Common myeloid progenitor, CD34-positive (primary cell): ENCODE measurements around the gene NELL1.

Source experiments
- CTCF ChIA-PET: fragments of 350-600 bp; sonication (Branson Sonifier 250); formaldehyde crosslinking; loops from one replicate; lab custom pipeline; 2021; ENCODE audit warnings: antibody characterized with exemption; lab: Charles Lee
- POLR2A ChIA-PET: fragments of 350-600 bp; sonication (Branson Sonifier 250); formaldehyde crosslinking; loops from one replicate; lab custom pipeline; 2021; ENCODE audit warnings: antibody characterized with exemption; lab: Charles Lee
- DNase-seq, 3 donors: peaks; one replicate each; pipeline versions ENCODE4 v3.0.0 to v3.0.0-alpha.2; 2013
- H3K27ac ChIP-seq, 2 experiments: 1 replicate in 1 of 2; 2 replicates in 1 of 2; pipeline ENCODE4 v1.7.0; 2013; ENCODE audit warnings: inconsistent platforms in 2 of 2, low read length in 2 of 2, mild to moderate bottlenecking in 2 of 2, low read depth in 1 of 2, moderate library complexity in 1 of 2; ENCODE audit not compliant: severe bottlenecking in 2 of 2, insufficient read depth in 1 of 2, poor library complexity in 1 of 2
- H3K27me3 ChIP-seq, 5 experiments: replicated peaks in 2 of 5; 1 replicate in 3 of 5; 2 replicates in 2 of 5; pipeline versions ENCODE4 v1.6.1 to v1.7.0; 2013; ENCODE audit warnings: low read length in 4 of 5, mild to moderate bottlenecking in 2 of 5, moderate library complexity in 2 of 5, inconsistent platforms in 1 of 5; ENCODE audit not compliant: insufficient read depth in 5 of 5, control insufficient read depth in 4 of 5
- H3K36me3 ChIP-seq, 4 experiments: 1 replicate in 2 of 4; 2 replicates in 2 of 4; pipeline versions ENCODE4 v1.6.1 to v1.7.0; 2013; ENCODE audit warnings: low read length in 3 of 4, control low read depth in 1 of 4, mild to moderate bottlenecking in 1 of 4; ENCODE audit not compliant: control insufficient read depth in 4 of 4, insufficient read depth in 4 of 4
- H3K4me1 ChIP-seq, 4 experiments: 1 replicate in 3 of 4; 2 replicates in 1 of 4; pipeline versions ENCODE4 v1.6.1 to v1.7.1; 2013; ENCODE audit warnings: low read length in 3 of 4, mild to moderate bottlenecking in 3 of 4, control low read depth in 1 of 4, inconsistent platforms in 1 of 4, moderate library complexity in 1 of 4; ENCODE audit not compliant: control insufficient read depth in 4 of 4, insufficient read depth in 4 of 4; ENCODE audit errors: control extremely low read depth in 1 of 4
- H3K4me3 ChIP-seq, 7 experiments: 1 replicate in 4 of 7; 2 replicates in 3 of 7; pipeline versions ENCODE4 v1.5.1 to v1.7.0; 2013; ENCODE audit warnings: mild to moderate bottlenecking in 7 of 7, low read length in 6 of 7, moderate library complexity in 6 of 7, inconsistent platforms in 2 of 7, low read depth in 2 of 7, control low read depth in 1 of 7; ENCODE audit not compliant: insufficient read depth in 4 of 7, control insufficient read depth in 1 of 7; ENCODE audit errors: extremely low read depth in 1 of 7
- H3K9me3 ChIP-seq, 5 experiments: 1 replicate in 4 of 5; 2 replicates in 1 of 5; pipeline versions ENCODE4 v1.6.1 to v1.7.1; 2013; ENCODE audit warnings: low read length in 4 of 5, mild to moderate bottlenecking in 2 of 5, inconsistent platforms in 1 of 5, low read depth in 1 of 5, moderate library complexity in 1 of 5; ENCODE audit not compliant: control insufficient read depth in 4 of 5, insufficient read depth in 2 of 5; ENCODE audit errors: control extremely low read depth in 1 of 5
- WGBS: methylation state at CpG from one replicate; pipeline ENCODE4 v1.1.5; 2013; ENCODE audit not compliant: insufficient coverage; 5-methylcytosine and 5-hydroxymethylcytosine counted together

Gene NELL1

GRCh38 chr11:21411104-21411503 is 741.7 kb downstream of the NELL1 start:
- no peak overlapping the region for H3K27ac ChIP-seq
- H3K4me1 ChIP-seq, result peaks cover 5 to 27% (median 8%) of the 10 kb centered on the region in 4 experiments
- ChIA-PET CTCF (no interaction called here), POLR2A (no interaction called here)
- no peak overlapping the region for H3K4me3 ChIP-seq
- H3K36me3 ChIP-seq, result no peaks in the 10 kb centered on the region
- peak in 2 of 3 donors; percentile 72 to 73 for DNase-seq
- no peaks in the 10 kb centered on the region for H3K27me3 ChIP-seq
- peaks cover 0 to 4% (median 0%) of the 10 kb centered on the region in 5 experiments for H3K9me3 ChIP-seq
- WGBS, result no CpG with 5 or more reads among the region's 1 CpG

DNA sequence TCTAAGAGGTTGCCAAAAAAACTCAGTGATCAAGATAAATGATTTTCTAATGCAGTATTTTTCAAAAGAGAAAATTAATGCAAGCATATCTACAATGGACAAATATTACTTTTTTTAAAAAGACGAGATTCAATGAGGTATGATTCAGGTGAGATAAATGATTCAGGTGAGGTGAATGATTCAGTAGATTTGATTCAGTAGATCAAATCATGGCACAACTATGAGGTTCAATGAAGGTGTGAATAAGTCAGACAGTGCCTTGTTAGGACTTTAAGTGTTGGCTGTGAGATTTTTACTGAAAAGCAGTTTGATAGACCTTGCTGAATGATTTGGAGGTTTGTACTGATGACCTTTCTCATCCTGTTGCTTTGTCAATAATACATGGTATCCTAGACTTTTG is 742.2 kb downstream of the NELL1 start:
- no peak overlapping the region for H3K4me3 ChIP-seq
- POLR2A ChIA-PET, result no interaction called here
- H3K9me3 ChIP-seq, result peaks cover 0 to 4% (median 0%) of the 10 kb centered on the region in 5 experiments
- peaks cover 5 to 31% (median 8%) of the 10 kb centered on the region in 4 experiments for H3K4me1 ChIP-seq
- DNase-seq, result no peak
- H3K27me3 ChIP-seq, result no peaks in the 10 kb centered on the region
- H3K36me3 ChIP-seq, result no peaks in the 10 kb centered on the region
- CTCF ChIA-PET, result no interaction called here
- WGBS, result 93% methylated on average over 1 of the region's 1 CpG
- H3K27ac ChIP-seq, result no peak overlapping the region

- H3K36me3 ChIP-seq, result no peaks in the 10 kb centered on the region
- ChIA-PET POLR2A (no interaction called here), CTCF (no interaction called here)
- DNase-seq, result peak in 2 of 3 donors; percentile 60 to 68
- H3K4me1 ChIP-seq, result peaks cover 5 to 31% (median 8%) of the 10 kb centered on the region in 4 experiments
- no peak overlapping the region for H3K4me3 ChIP-seq
- no peak overlapping the region for H3K27ac ChIP-seq
- H3K27me3 ChIP-seq, result no peaks in the 10 kb centered on the region
- WGBS, result 42% methylated on average over 2 of the region's 5 CpGs
- H3K9me3 ChIP-seq, result peaks cover 0 to 4% (median 0%) of the 10 kb centered on the region in 5 experiments
Observed at GRCh38 chr11:21412652-21413383, 743.4 kb downstream of the NELL1 start.

- no peaks in the 10 kb centered on the region for H3K36me3 ChIP-seq
- peaks cover 5 to 31% (median 8%) of the 10 kb centered on the region in 4 experiments for H3K4me1 ChIP-seq
- H3K9me3 ChIP-seq, result peaks cover 0 to 4% (median 0%) of the 10 kb centered on the region in 5 experiments
- 0% methylated on average over 1 of the region's 2 CpGs for WGBS
- no peaks in the 10 kb centered on the region for H3K27me3 ChIP-seq
- peak overlapping the region in 3 of 7 experiments; percentile 12 to 51 (median 44) for H3K4me3 ChIP-seq
- H3K27ac ChIP-seq, result peak overlapping the region in 1 of 2 experiments; percentile 55
- ChIA-PET POLR2A (no interaction called here), CTCF (no interaction called here)
- DNase-seq, result peak; percentile 35 to 90 (median 80)
Observed at GRCh38 chr11:21414953-21415352, 745.6 kb downstream of the NELL1 start.

DNA sequence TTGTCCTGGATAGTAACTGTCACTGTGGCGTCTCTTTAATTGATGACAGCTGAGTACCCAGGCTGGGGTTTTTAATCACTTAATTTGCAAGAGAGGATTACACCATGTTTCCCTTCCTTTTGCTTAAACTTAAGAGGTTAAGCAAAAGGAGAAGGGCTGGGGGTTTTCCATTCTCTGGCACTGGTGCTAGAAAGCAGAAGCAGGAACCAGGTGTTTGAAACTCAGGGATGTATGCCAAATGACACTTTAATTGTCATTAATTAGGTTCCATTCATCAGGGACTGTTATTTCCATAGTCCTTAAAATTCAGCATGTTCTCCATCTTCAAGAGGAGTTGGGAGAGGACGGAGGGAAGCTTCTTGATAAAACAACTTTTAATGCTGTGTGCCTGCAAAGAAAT is 746.2 kb downstream of the NELL1 start:
- Histone ChIP-seq H3K27ac (peak overlapping the region in 1 of 2 experiments; percentile 55), H3K36me3 (no peaks in the 10 kb centered on the region), H3K27me3 (no peaks in the 10 kb centered on the region), H3K4me1 (peaks cover 5 to 31% (median 8%) of the 10 kb centered on the region in 4 experiments), H3K9me3 (peaks cover 0 to 4% (median 0%) of the 10 kb centered on the region in 5 experiments), H3K4me3 (peak overlapping the region in 1 of 7 experiments; percentile 24)
- ChIA-PET CTCF (no interaction called here), POLR2A (no interaction called here)
- DNase-seq, result peak; percentile 43 to 93 (median 92)
- no CpG with 5 or more reads among the region's 2 CpGs for WGBS

- CTCF ChIA-PET, result no interaction called here
- no peaks in the 10 kb centered on the region for H3K36me3 ChIP-seq
- WGBS, result 86% methylated on average over 2 of the region's 5 CpGs
Observed at GRCh38 chr11:21421711-21422329, 752.4 kb downstream of the NELL1 start.

DNA sequence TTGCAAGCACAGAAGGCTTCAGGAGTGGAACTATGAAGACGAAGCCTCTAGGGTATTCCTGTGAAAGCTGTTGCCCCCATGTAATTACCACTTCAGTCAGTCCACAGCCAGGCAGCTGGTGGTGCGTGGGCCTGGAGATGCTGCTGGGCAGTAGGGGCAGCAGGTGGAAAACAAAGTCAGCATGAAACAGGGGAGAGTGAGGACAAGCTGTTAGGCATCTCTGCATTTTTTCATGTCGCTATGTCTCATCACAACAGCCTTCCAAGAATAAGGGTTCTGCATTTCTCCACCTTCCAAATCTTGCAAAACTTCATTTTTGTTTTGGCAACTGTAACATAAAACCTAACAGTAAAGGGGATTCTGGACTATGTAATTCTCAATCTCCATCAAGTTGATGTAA is 757.5 kb downstream of the NELL1 start:
- H3K27ac ChIP-seq, result no peak overlapping the region
- H3K4me1 ChIP-seq, result no peaks in the 10 kb centered on the region
- WGBS, result 93% methylated on average over 3 of the region's 3 CpGs
- no peaks in the 10 kb centered on the region for H3K27me3 ChIP-seq
- ChIA-PET POLR2A (no interaction called here), CTCF (interaction anchor here (1.6 kb wide), 1 partner anchor 87 kb away, joined by 3 read pairs; no protein-coding TSS in a partner anchor)
- H3K9me3 ChIP-seq, result no peaks in the 10 kb centered on the region
- no peak overlapping the region for H3K4me3 ChIP-seq
- DNase-seq, result no peak
- H3K36me3 ChIP-seq, result no peaks in the 10 kb centered on the region

More at GRCh38 chr11:21421711-21422329, 752.4 kb downstream of the NELL1 start:
- POLR2A ChIA-PET, result no interaction called here
- peak in 1 of 3 donors; percentile 12 for DNase-seq
- Histone ChIP-seq H3K27ac (no peak overlapping the region), H3K4me3 (no peak overlapping the region), H3K4me1 (no peaks in the 10 kb centered on the region), H3K27me3 (no peaks in the 10 kb centered on the region), H3K9me3 (no peaks in the 10 kb centered on the region)
